Body of pancreas (tissue), 4 donors: ENCODE measurements around the gene CLRN2. TPM values are rescaled to one million over a fixed set of nuclear protein-coding genes. Genes with fewer than 3 reads are reported as not detected.

Experiments
- ATAC-seq: fragments of 150-250 bp; one replicate; pipeline ENCODE4 v1.9.1; 2016
- DNase-seq, 4 donors: peaks; one replicate each; pipeline ENCODE4 v3.0.0-alpha.2; 2019
- H3K27ac ChIP-seq, 4 donors: fragments of 200-600 bp; sonication (generic); 1 replicate in 3 of 4; 2 replicates in 1 of 4; pipeline versions ENCODE4 v1.5.1 to v1.6.1; 2016 to 2019; ENCODE audit warnings: mild to moderate bottlenecking in 1 of 4, mixed read lengths in 1 of 4, moderate library complexity in 1 of 4
- H3K27me3 ChIP-seq, 2 donors: fragments of 200-600 bp; sonication (generic); one replicate each; pipeline ENCODE4 v1.6.0; 2016; ENCODE audit warnings: mild to moderate bottlenecking in 1 of 2
- H3K36me3 ChIP-seq, 2 donors: fragments of 200-600 bp; sonication (generic); replicated peaks in 1 of 2; 2 replicates each; pipeline ENCODE4 v1.5.1; 2016; ENCODE audit warnings: low read depth in 2 of 2; ENCODE audit not compliant: insufficient read depth in 1 of 2
- H3K4me1 ChIP-seq: fragments of 200-600 bp; sonication (generic); one replicate; pipeline ENCODE4 v1.6.0; 2016
- H3K4me3 ChIP-seq, 2 donors: fragments of 200-600 bp; sonication (generic); 1 replicate in 1 of 2; 2 replicates in 1 of 2; pipeline ENCODE4 v1.5.1; 2016 to 2019
- H3K9me3 ChIP-seq, 3 donors: fragments of 200-600 bp; sonication (generic); 1 replicate in 2 of 3; 2 replicates in 1 of 3; pipeline ENCODE4 v1.5.1; 2016
- POLR2A ChIP-seq, 3 donors: fragments of 450-650 bp; IDR thresholded peaks; one replicate each; pipeline ENCODE4 v1.6.1; 2016; ENCODE audit warnings: antibody characterized with exemption in 3 of 3, mild to moderate bottlenecking in 2 of 3
- WGBS, 2 donors: methylation state at CpG; one replicate each; pipeline ENCODE4 v1.1.5; 2017; 5-methylcytosine and 5-hydroxymethylcytosine counted together
- intact Hi-C: fragments of 100-400 bp; cut with DNase I; formaldehyde crosslinking; loops from one replicate; pipeline ENCODE4 v1.15.1; 2023
- total RNA-seq, 2 donors: library from RNA; depleted of rRNA; stranded (reverse); fragments of >200 nt; gene quantifications; one replicate each; pipeline ENCODE4 v1.1.0, GENCODE V29; 2016
- TF ChIP-seq, protein P1 (sequence below), 7 experiments: fragments of 450-650 bp in 4 of 7; fragments of 200-600 bp in 3 of 7; sonication (generic) in 3 of 7; IDR thresholded peaks; one replicate each; pipeline ENCODE4 v1.5.1; 2016 to 2019; ENCODE audit warnings: antibody characterized with exemption in 7 of 7

The CLRN2 gene
- total RNA-seq, 2 donors from 2014 or later, result not detected

DNA sequence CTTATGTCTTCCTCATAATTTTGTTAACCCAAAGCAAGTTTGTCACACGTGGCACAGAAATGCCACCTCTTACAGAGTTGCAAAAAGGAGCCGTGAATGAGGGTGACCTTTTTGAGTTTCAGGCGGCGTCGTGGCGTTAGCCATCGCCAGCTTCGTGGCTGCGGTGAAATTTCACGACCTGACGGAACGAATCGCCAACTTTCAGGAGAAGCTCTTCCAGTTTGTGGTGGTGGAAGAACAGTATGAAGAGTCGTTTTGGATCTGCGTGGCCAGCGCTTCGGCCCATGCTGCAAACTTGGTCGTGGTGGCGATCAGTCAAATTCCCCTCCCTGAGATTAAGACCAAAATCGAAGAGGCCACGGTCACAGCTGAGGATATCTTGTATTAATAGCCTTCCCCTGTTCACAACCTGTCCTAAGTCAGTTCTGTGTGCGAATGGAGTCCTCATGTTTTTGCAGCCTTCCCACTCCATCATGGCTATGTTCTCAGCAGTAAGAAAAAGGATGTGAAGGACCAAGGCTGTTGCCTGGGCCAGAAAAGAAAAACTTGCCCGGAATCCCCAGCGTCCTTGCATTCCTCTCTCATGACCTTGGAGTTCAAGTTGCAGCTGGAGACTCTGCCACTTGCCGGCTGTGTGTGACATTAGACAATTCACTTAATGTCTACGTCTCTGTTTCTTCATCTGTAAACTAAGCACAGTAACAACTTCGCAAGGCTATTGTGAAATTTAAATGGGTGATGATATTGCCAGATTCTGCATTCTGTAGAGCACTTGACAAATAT is 11.9 kb downstream of the CLRN2 start:
- H3K27ac ChIP-seq, result no peak overlapping the region
- no peaks in the 10 kb centered on the region for H3K9me3 ChIP-seq
- no peaks in the 10 kb centered on the region for H3K4me1 ChIP-seq
- H3K36me3 ChIP-seq, result no peaks in the 10 kb centered on the region
- H3K4me3 ChIP-seq, result no peak overlapping the region
- DNase-seq, result no peak
- no peak for ATAC-seq
- 70 to 72% methylated on average over 27 of the region's 27 CpGs for WGBS, 2 donors
- no peaks in the 10 kb centered on the region for H3K27me3 ChIP-seq
- TF ChIP-seq, protein P1, sequence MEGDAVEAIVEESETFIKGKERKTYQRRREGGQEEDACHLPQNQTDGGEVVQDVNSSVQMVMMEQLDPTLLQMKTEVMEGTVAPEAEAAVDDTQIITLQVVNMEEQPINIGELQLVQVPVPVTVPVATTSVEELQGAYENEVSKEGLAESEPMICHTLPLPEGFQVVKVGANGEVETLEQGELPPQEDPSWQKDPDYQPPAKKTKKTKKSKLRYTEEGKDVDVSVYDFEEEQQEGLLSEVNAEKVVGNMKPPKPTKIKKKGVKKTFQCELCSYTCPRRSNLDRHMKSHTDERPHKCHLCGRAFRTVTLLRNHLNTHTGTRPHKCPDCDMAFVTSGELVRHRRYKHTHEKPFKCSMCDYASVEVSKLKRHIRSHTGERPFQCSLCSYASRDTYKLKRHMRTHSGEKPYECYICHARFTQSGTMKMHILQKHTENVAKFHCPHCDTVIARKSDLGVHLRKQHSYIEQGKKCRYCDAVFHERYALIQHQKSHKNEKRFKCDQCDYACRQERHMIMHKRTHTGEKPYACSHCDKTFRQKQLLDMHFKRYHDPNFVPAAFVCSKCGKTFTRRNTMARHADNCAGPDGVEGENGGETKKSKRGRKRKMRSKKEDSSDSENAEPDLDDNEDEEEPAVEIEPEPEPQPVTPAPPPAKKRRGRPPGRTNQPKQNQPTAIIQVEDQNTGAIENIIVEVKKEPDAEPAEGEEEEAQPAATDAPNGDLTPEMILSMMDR (IDR thresholded peaks at IDR 0.05), result no peak
- TF ChIP-seq POLR2A (IDR thresholded peaks at IDR 0.05), result no peak
- intact Hi-C loops, result no loop called here

DNA sequence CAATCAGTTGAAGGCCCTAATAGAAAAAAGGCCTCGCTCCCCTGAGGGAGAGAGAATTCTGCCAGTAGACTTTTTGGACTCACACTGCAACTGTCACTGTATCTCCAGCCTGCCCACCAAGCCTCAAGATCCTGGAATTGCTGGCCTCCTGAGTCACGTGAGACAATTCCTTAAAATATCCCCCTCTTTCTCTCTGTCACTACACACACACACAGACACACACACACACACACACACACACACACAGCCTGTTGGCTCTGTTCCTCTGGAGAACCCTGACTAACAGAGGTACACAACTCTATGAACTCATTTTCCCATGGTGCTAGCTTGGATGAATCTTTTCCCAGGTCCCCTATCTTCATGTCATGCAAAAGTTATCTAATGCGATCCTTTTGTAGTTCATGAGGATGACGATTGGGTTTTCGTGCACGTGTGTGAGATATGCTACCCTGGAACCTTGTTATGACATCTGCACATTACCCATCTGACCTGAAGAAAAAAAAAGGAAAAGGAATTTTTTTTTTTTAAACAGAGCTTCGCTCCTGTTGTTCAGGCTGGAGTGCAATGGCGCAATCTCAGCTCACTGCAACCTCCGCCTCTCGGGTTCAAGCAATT is 13.7 kb downstream of the CLRN2 start:
- no peak overlapping the region for H3K27ac ChIP-seq
- H3K9me3 ChIP-seq, result no peaks in the 10 kb centered on the region
- no peak for ATAC-seq
- intact Hi-C loops, result no loop called here
- no peak for DNase-seq
- no peaks in the 10 kb centered on the region for H3K4me1 ChIP-seq
- 82 to 86% methylated on average over 10 of the region's 10 CpGs for whole genome bisulfite sequencing, 2 donors
- H3K27me3 ChIP-seq, result no peaks in the 10 kb centered on the region
- no peaks in the 10 kb centered on the region for H3K36me3 ChIP-seq
- no peak overlapping the region for H3K4me3 ChIP-seq
- no peak for TF ChIP-seq POLR2A (IDR thresholded peaks at IDR 0.05)
- TF ChIP-seq, protein P1 (IDR thresholded peaks at IDR 0.05), result no peak

DNA sequence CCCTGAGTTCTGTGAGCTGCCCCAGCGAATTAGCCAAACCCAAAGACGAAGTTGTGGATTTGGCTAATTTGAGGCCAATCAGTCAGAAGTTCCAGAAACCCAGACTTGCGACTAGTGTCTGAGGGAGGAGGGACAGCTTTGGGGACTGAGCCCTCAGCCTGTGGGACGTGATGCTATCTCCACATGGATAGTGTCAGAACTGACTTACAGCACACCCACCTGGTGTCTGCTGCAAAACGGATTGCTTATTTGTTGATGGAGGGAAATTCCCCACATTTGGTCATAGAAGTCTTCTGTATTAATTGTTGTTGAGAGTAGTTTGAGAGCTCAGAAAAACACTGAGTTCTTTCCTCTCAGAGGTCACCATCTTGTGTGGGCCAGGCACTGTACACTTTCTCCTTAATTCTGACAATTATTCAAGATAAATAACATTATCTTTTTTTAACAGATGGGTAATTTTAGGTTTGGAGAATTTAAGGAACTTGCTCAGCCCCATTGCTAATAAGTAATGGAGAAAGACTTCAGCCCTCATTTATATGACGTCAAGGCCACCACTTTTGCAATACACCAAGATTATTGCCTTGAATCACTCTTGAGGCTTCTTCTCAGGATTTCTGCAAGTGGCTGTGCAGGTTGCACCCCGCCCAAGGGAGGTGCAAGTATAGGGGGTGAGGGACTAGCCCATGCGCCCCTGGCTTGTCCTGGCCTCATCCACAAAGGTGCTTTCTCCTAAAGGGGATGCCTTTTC is 16.7 kb downstream of the CLRN2 start:
- DNase-seq (no peak), ATAC-seq (no peak)
- H3K9me3 ChIP-seq, result no peaks in the 10 kb centered on the region
- intact Hi-C loops, result no loop called here
- TF ChIP-seq, protein P1 (IDR thresholded peaks at IDR 0.05), result no peak
- TF ChIP-seq POLR2A (IDR thresholded peaks at IDR 0.05), result no peak
- no peak overlapping the region for H3K27ac ChIP-seq
- WGBS, 2 donors, result 46 to 58% methylated on average over 8 of the region's 8 CpGs
- no peaks in the 10 kb centered on the region for H3K27me3 ChIP-seq
- H3K4me1 ChIP-seq, result no peaks in the 10 kb centered on the region
- H3K4me3 ChIP-seq, result no peak overlapping the region
- no peaks in the 10 kb centered on the region for H3K36me3 ChIP-seq

DNA sequence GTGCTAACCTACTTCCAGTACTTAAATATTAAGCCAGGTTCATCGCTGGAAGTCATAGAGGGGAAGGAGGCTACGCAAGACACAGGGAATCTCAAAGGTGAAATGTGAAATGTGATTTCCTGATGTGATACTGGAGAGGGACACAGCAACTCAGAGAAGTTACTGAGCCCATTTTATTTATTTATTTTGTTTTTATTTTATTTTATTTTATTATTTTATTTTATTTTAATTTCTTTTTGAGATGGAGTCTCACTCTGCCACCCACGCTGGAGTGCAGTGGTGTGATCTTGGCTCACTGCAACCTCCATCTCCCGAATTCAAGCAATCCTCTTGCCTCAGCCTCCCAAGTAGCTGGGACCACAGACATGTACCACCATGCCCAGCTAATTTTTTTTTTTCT is 19.7 kb downstream of the CLRN2 start:
- intact Hi-C loops, result no loop called here
- no peaks in the 10 kb centered on the region for H3K36me3 ChIP-seq
- H3K9me3 ChIP-seq, result no peaks in the 10 kb centered on the region
- DNase-seq (no peak), ATAC-seq (no peak)
- no peak overlapping the region for H3K4me3 ChIP-seq
- no peak overlapping the region for H3K27ac ChIP-seq
- H3K4me1 ChIP-seq, result no peaks in the 10 kb centered on the region
- 89 to 93% methylated on average over 4 of the region's 4 CpGs for WGBS, 2 donors
- TF ChIP-seq POLR2A (IDR thresholded peaks at IDR 0.05), result no peak
- TF ChIP-seq, protein P1 (IDR thresholded peaks at IDR 0.05), result no peak
- H3K27me3 ChIP-seq, result no peaks in the 10 kb centered on the region
